HG03139 (cell line): Measurements from ENCODE around the gene ACO2.

Experiments used
- ATAC-seq: cut with Tn5 transposase; IDR thresholded peaks from one replicate; pipeline ENCODE4 v1.9.1; 2021; ENCODE audit not compliant: unreplicated experiment

Gene ACO2

DNA sequence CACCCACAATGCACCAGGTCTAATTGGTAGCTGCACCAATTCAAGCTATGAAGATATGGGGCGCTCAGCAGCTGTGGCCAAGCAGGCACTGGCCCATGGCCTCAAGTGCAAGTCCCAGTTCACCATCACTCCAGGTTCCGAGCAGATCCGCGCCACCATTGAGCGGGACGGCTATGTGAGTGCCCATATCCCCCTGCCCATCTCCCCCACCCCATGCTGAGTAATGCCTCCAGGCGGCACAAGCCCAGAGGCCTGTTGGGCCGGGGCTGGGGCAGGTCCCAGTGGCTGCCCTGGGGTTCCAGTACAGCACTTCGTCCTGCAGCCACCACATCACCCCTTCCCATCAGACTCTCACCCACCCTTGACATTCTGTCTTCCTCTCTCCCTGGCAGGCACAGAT, 53.9 kb downstream of the ACO2 start:
- no peak for ATAC-seq

DNA sequence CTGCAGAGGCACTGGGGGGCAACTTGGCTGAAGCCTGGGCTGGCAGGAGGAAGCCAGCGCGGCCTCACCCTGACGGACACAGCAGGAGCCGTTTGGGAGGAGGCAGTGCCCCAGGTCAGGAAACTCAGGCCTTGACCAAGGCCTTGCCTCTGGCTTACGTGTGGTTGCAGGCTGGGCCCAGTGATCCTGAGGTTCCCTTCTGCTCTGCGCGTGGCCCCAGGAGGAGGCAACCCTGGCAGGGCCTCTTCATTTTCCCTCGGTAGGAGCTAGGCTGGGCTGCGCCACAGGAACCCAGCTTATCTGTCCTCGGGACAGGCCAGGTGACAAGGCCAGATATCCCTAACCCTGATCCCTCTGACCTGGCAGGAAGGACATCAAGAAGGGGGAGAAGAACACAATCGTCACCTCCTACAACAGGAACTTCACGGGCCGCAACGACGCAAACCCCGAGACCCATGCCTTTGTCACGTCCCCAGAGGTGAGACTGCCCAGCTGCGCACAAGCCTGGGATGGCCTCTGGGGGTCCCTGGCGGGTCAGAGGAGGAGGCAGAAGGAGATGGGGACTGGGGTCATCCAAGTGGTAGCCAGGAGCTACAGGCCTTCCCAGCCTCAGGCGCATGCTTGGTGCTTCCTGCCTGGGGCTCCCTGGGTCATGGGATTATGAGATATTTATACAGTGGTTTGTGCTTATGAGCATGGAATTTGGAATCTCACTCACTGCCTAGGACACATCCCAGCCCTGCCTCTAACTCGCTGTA, 54.7 kb downstream of the ACO2 start:
- ATAC-seq = no peak

DNA sequence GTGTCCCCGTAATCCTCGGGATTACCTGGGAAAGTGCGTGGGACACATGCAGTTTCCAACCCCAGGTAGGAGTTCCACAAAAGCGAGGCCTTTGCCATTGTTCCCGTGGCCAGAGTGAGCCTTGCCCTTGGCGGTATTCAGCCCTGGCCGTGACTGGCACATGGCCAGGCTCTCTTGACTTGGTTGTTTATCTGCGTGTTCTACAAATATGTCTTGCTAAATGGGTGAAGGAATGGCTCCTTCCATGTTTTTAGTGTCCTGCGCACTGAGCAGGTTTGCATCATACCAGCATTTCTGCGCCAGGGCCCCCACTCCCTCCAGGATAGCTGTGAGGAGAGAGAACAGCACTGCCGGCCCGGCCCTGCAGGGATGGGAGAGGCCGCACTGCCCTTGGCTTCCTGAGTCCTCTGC, 55.3 kb downstream of the ACO2 start:
- no peak for ATAC-seq

DNA sequence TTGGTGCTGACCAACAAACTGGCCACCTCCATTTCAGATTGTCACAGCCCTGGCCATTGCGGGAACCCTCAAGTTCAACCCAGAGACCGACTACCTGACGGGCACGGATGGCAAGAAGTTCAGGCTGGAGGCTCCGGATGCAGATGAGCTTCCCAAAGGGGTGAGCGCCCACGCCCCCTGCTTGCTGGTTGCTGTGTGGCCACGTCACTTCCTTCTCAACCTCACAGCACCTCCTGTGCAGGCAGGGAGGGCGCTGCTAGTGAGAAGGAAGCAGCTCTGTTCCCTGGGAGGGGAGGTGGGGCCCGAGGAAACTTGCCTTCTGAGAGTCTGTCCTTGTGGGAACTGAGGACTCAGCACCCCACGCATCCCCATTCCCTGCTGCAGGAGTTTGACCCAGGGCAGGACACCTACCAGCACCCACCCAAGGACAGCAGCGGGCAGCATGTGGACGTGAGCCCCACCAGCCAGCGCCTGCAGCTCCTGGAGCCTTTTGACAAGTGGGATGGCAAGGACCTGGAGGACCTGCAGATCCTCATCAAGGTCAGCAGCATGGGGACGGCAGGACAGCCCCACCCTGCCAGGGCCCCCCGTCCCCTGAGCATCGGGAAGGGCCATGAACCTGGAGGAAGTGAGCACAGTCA, 56.0 kb downstream of the ACO2 start:
- ATAC-seq = no peak

- ATAC-seq = no peak
Observed at GRCh38 chr22:41525450-41526225, 56.7 kb downstream of the ACO2 start.

- ATAC-seq = no peak
Observed at GRCh38 chr22:41526226-41526829, 57.4 kb downstream of the ACO2 start.

DNA sequence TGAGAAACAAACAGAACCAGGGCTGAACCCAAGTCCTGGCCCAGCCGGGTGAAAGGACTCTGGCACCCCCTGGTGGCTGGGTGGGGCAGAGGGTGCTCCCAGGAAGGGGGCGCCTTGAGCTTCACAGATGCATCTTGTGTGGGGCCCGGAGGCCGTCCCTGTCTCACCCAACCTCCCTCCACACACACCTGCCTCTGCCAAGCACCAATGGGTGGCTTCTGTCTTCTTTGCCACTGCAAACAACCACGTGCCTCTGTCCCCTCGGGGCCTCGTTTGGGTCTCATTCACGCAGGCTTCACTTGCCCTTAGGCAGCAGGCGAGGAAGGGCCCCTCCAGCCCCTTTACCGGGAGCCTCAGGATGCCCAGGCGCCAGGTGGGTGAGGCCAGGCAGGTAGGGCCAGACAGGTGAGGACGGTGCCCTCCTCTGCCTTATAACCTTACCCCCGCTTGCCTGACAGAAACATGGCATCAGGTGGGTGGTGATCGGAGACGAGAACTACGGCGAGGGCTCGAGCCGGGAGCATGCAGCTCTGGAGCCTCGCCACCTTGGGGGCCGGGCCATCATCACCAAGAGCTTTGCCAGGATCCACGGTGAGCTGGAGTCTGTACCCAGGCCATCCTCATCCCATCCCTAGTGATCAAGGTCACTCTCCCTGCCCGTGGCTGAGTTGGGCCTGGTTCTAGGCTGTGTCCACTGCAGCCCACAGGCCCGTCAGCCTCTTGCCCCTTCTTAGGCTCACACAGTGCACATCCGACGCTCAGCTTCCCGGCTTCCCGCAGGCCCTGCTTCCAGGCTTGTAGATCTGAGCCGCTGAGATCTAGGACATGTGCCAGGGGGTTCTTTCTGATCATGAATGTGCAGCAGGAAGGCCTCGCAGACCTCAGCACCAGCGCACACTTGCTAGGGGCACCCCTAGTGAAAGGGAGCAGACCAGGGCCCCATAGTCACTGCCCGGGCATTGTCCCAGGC, 58.2 kb downstream of the ACO2 start:
- ATAC-seq = no peak

DNA sequence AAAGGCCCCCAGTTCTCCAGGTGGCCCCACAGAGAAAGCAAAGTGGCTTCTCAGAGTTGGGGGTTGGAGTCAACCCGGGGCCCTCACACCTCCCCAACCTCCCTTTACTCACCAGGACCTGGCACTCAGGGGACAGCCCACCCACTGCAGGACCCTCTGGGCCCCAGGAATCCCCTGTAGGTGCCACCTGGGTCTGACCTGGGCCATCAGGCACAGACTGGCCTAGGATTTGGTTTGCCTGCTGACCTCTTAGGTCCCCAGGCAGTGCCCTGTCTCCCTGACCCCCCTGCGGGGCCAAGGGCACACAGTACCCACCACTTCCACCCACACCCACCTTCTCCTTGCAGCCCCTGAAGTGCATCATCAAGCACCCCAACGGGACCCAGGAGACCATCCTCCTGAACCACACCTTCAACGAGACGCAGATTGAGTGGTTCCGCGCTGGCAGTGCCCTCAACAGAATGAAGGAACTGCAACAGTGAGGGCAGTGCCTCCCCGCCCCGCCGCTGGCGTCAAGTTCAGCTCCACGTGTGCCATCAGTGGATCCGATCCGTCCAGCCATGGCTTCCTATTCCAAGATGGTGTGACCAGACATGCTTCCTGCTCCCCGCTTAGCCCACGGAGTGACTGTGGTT, 59.3 kb downstream of the ACO2 start:
- no peak for ATAC-seq

DNA sequence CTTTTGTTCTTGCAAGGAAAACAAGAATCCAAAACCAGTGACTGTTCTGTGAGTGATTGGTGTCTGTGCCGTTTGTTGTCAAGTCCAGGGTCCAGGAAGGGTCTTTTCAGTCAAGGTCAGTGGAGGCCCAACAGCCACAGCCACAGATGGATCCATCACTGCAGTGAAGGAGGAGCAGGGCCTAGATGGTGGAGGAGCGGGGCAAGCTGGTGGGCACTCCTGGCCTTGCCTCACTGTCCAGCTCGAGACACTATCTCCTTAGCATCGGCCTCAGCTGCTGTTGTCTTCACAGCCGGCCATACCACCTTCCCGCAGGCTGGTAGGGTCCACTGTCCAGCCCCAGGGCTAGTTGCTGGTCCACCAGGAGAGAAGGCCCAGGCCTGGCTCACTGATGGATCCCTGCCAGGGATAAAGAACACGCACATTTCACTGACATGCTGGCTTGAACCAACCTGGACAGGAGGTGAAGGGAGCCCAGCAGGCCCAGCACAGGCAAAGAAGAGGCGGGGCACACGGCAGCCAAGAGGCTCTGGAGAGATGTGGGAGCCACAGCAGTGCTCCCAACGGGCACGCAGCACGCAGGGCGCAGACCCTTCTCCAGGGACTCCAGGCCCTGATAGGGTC, 60.1 kb downstream of the ACO2 start:
- ATAC-seq = no peak

- no peak for ATAC-seq
Observed at GRCh38 chr22:41530890-41531714, 62.2 kb downstream of the ACO2 start.

GRCh38 chr22:41531715-41532477, 63.0 kb downstream of the ACO2 start:
- ATAC-seq = no peak

- ATAC-seq = no peak
Observed at GRCh38 chr22:41532908-41533825, 64.2 kb downstream of the ACO2 start.

DNA sequence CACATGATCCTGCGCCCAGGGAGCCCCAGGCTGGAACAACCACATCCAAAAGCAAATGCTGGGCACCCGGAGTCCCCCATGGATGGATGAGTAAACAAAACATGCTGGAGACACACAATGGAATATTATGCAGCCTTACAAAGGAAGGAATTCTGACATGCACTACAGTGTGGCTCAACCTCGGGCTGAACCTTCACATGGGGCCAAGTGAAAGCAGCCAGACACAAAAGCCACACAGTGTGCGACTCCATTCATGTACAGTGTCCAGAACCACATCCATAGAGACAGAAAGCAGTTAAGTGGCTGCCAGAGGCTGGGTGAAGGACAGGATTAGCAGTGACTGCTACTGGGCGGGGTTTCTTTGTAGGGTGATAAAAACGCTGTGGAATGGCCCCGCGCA, 65.3 kb downstream of the ACO2 start:
- ATAC-seq = no peak

GRCh38 chr22:41535244-41535643, 66.3 kb downstream of the ACO2 start:
- no peak for ATAC-seq

DNA sequence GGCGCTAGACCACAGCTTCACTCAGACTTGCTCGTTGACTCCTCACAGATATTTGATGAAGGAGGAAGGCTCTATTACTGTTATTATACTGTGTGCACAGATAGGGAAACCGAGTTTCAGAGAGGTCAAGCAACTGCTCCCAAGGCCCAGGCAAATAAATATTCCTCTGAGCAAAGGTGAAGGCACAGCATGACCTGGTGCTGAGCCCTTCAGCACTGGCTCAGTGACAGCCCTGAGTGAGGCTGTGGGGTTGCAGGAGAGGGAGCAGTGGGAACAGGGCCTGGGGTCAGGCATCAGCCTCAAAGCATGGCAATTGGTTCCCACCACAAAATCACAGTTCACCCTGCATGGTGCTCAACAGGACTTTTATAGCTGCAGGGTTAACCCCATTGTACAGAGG, 68.3 kb downstream of the ACO2 start:
- ATAC-seq = no peak

DNA sequence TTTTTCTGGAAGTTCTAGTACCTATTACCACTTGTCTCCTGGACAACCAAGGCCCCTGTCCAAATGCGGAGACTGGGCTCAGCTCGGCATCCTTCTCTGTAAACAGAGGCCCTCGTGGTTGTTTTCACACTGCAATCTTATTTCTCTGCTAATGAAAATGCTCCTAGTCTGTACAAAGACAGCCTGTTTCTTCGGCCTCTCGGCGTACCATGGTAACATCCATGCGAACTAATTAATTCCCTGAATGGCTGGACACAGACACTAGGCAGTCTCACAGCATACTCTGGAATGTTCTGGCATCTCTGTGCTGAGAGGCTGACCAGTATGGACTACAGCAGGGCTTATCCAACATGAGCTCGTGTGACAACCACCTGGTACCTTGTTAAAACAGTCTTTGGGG, 69.7 kb downstream of the ACO2 start:
- ATAC-seq = no peak
